ENCODE data around the gene TRAPPC3.

GRCh38 chr1:36128905-36129206 lies 20.4 kb downstream of the TRAPPC3 start:
- TF ChIP-seq CTCF (IDR thresholded peaks at IDR 0.05) (no peak), POLR2AphosphoS5 (IDR thresholded peaks at IDR 0.05; ENCODE audit: low read depth, low read length) (no peak), SIN3A (IDR thresholded peaks at IDR 0.05; ENCODE audit: borderline replicate concordance, insufficient read depth, low read depth, low read length) (no peak), TCF7L2 (IDR thresholded peaks at IDR 0.05; ENCODE audit: low read depth, low read length) (no peak)
- TF ChIP-seq, protein P1, sequence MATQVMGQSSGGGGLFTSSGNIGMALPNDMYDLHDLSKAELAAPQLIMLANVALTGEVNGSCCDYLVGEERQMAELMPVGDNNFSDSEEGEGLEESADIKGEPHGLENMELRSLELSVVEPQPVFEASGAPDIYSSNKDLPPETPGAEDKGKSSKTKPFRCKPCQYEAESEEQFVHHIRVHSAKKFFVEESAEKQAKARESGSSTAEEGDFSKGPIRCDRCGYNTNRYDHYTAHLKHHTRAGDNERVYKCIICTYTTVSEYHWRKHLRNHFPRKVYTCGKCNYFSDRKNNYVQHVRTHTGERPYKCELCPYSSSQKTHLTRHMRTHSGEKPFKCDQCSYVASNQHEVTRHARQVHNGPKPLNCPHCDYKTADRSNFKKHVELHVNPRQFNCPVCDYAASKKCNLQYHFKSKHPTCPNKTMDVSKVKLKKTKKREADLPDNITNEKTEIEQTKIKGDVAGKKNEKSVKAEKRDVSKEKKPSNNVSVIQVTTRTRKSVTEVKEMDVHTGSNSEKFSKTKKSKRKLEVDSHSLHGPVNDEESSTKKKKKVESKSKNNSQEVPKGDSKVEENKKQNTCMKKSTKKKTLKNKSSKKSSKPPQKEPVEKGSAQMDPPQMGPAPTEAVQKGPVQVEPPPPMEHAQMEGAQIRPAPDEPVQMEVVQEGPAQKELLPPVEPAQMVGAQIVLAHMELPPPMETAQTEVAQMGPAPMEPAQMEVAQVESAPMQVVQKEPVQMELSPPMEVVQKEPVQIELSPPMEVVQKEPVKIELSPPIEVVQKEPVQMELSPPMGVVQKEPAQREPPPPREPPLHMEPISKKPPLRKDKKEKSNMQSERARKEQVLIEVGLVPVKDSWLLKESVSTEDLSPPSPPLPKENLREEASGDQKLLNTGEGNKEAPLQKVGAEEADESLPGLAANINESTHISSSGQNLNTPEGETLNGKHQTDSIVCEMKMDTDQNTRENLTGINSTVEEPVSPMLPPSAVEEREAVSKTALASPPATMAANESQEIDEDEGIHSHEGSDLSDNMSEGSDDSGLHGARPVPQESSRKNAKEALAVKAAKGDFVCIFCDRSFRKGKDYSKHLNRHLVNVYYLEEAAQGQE (IDR thresholded peaks at IDR 0.05; ENCODE audit: insufficient read depth in 1 of 2, low read depth in 2 of 2, low read length in 1 of 2): no peak
